GM19099 (cell line): ENCODE results near the gene LAD1.

ENCODE experiments used
- POLR2A ChIP-seq: IDR thresholded peaks from 3 replicates; pipeline ENCODE4 v1.6.1; 2011; ENCODE audit warnings: low read depth; ENCODE audit not compliant: insufficient read length; ENCODE audit errors: extremely low read depth

LAD1 gene, protein sequence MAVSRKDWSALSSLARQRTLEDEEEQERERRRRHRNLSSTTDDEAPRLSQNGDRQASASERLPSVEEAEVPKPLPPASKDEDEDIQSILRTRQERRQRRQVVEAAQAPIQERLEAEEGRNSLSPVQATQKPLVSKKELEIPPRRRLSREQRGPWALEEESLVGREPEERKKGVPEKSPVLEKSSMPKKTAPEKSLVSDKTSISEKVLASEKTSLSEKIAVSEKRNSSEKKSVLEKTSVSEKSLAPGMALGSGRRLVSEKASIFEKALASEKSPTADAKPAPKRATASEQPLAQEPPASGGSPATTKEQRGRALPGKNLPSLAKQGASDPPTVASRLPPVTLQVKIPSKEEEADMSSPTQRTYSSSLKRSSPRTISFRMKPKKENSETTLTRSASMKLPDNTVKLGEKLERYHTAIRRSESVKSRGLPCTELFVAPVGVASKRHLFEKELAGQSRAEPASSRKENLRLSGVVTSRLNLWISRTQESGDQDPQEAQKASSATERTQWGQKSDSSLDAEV

GRCh38 chr1:201399018-201399351, at the start of gene LAD1:
LAD1 (minus strand) TSS chr1:201399324; CDS start chr1:201399306, 18 bp downstream.
- no peak for TF ChIP-seq POLR2A

DNA sequence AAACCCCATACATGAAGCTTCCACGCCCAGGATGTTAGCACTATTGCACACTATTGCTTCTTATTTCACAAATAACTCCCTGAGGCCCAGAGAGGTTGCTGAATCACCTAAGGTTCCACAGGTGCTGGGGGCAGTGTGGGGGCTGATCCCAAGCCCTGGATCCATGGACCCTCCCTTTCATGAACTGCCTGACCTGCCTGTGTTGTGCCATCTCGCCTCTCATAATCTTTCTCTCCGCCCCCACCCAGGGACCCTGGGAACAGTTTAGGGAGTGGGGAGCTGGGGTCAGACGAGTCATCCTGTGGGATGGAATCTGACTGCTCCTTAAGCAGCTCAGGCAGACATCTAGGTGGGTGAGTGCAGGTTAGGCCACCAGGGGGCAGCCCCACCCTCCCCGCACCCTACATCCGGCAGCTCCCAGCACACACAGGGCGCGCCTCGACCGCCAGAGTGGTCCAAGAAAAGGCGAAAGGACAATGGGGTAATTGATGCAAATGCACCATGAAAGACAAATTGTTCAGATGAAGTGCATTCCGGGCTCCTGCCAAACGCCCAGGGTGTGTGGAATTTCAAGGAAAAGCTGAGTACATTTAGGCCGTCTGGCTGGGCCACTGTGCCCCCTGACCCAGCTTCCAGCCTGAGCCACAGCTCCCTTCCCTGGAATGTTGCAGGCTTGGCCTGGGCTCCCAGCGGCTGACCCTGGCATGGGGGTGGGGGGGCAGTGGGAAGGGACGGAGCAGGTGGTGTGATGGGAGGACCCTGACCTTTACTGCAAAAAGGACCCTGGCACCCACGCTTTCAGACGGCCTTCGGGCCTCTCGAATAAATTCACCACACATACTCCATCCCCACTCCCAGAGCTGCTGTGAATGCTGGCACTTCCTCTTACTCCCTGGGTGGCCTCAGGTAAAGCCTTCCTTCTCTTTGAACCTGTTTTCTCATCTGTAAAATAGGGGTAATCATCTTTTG, 49.1 kb upstream of the LAD1 start:
- TF ChIP-seq POLR2A: no peak

DNA sequence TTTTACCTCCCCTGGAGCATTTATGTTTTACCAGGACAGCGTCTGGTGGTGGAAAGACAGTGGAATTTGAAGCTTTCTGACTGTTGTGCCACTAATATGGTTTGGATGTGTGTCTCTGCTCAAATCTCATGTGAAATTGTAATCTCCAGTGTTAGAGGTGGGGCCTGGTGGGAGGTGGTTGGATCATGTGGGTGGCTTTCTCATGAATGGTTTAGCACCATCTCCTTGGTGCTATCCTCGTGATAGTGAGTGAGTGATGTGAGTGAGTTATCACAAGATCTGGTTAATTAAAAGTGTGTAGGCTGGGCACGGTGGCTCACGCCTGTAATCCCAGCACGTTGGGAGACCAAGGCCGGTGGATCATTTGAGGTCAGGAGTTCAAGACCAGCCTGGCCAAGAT, 46.2 kb upstream of the LAD1 start:
- no peak for TF ChIP-seq POLR2A

- no peak for TF ChIP-seq POLR2A
Observed at GRCh38 chr1:201444792-201445191, 45.7 kb upstream of the LAD1 start.

- no peak for TF ChIP-seq POLR2A
Observed at GRCh38 chr1:201443747-201444146, 44.6 kb upstream of the LAD1 start.

GRCh38 chr1:201436969-201437368, 37.8 kb upstream of the LAD1 start:
- no peak for TF ChIP-seq POLR2A

DNA sequence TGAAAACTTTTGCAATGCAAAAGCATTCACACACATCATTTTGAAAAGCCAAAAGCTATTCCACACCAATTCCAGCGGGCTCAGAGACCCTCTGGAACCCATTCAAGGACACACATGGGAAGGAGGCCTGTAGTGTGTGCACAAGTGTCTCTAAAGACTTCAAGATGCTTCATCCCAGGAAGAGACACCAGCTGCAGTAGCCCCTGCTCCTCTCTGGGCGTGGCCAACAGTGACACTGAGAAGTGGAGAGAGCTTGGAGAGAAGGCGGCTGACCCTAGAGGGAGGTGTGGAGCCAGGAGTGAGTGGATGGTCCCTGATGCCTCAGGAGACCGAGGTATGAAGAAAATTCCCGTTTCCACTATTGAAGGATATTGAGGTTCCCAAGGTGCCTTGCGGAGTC, 37.3 kb upstream of the LAD1 start:
- no peak for TF ChIP-seq POLR2A

DNA sequence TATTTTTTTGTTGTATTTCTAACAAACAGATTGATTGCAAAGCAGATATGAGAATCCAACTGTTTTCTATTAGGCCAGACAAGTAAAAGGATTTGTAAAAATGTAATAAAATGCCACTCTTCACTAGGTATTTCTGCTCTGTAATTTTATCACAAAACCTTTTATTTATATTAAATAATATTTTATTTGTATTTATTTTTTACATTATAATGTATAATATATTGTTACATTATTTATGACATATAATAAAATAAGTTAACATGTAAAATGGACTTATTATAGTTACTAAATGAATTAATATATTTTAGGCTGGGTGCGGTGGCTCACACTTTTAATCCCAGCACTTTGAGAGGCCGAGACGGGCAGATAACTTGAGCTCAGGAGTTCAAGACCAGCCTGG, 35.1 kb upstream of the LAD1 start:
- no peak for TF ChIP-seq POLR2A

DNA sequence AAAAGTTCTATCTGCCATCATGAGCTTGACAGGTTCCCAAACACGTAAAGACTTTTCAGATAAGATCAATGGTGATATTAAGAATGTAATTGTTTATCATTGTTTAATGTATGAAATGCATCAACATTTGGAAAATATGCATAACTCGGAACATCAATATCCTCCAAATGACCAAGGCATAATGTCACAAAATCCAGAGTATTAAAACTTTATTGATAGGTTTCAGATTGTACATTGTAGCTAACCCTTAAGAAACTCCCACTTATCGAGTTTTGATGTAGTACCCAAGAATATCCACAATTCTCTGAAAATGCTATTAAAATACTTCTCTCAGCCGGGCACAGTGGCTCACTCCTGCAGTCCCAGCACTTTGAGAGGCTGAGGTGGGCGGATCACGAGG, 34.5 kb upstream of the LAD1 start:
- no peak for TF ChIP-seq POLR2A

DNA sequence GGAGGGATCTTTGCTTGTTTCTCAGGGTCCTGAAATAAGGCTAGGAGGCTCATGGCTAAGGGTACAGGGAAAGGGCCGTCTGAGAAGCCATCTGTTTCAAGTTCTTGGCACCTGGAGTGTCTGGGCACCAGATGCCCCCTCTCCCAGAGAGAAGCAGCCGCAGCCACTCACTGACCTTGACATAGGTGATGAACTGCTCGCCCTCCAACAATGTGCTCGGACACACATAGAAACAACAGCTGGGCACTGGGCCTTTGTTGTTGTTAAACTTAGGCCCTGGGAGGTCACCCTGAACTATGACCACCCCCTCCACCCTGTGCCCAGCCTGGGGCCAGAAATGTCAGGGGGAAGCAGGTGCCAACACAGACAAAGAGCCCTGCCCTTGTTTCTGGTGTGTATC, 31.7 kb upstream of the LAD1 start:
- TF ChIP-seq POLR2A: no peak

DNA sequence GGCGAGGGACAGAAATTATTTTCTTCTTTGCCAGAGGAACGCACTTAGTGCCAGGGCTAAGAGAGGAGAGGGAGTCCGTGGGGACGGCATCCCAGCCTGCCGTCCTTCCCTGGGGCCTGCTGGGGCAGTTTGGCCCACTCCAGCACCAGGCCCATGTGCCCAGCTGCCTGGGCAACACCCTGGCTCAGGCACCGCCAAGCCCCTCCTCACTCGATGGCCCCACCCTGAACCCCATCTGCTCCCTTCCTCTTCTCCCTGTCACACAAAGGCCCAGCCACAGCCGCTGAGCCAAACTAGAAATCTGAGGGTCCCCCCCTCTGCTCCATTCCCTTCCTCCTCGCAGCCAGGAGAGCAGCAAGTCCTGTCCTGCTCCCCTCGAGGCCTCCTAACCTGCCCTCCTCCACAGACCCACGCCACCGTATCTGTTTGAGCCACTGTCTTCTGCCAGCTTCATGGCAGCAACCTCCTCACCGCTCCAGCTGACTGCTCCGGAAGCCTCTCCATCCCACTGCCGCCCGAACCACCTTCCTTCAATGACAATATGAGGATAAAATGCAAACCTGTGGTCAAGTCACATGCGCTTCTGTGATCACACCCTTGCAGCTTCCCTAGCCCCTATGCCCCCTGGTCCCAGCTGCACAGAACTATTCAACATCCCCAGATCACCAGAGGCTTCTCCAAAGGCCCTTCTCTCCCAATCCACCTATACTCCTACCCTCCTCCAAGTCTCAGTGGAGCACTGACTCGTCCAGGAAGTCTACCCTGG, 30.8 kb upstream of the LAD1 start:
- no peak for TF ChIP-seq POLR2A

GRCh38 chr1:201427963-201428362, 28.8 kb upstream of the LAD1 start:
- no peak for TF ChIP-seq POLR2A

GRCh38 chr1:201426479-201427310, 27.6 kb upstream of the LAD1 start:
- no peak for TF ChIP-seq POLR2A

GRCh38 chr1:201424146-201424545, 25.0 kb upstream of the LAD1 start:
- TF ChIP-seq POLR2A: no peak

DNA sequence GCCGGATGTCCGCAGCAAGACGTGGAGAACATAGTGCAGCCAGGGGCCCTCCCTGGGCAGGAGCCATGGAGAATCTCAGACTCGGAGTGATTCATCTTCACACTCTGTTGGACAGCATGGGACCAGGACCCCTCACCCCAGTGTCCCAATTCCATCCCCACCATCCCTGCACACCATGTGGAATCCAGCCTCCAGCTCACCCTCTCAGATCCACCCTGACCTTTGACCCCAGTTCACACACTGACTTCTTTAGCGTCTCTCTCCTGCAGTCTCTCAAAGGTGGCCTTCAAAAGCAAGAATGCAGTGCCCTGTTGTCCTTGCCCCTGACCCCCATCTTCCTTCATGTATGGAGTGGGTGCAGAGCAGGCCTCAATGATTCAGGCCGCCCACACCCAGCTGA, 24.5 kb upstream of the LAD1 start:
- TF ChIP-seq POLR2A: no peak
